Heart left ventricle (tissue), 13 donors: ENCODE results near the gene AUH.

Source experiments
- CTCF ChIP-seq, 12 donors: fragments of 200-600 bp; sonication (generic) in 4 of 12; IDR thresholded peaks; one replicate each; pipeline versions ENCODE4 v1.5.0 to v1.8.0; 2018 to 2022; ENCODE audit warnings: antibody characterized with exemption in 12 of 12, mild to moderate bottlenecking in 5 of 12
- POLR2A ChIP-seq, 2 donors: fragments of 450-650 bp; IDR thresholded peaks; one replicate each; pipeline ENCODE4 v1.6.1; 2017; ENCODE audit warnings: antibody characterized with exemption in 2 of 2, mild to moderate bottlenecking in 2 of 2, moderate library complexity in 2 of 2
- donor health status: ischemic (EF 13 %, LVEDD 7.1; RV severe dilation, severe dysfunction).
- donor health status: DM: no; HTN: yes; CAD: no.
- donor health status: DM: no; HTN: no; CAD: no.
- donor health status: ischemic (EF 25% LVEDD 6.9; RV normal size, moderate dysfunction).
- donor health status: ischemic (EF 25% LVEDD 5.7; RV mildly dilated, moderate dysfunction).
- donor health status: ischemic (EF 35%, LVEDD 5.7; RV mildly dilated, moderate dysfunction).
- donor health status: nonischemic (EF 11% LVEDD 7.7; RV severe dilation, severe dysfunction).
- donor health status: DM: yes; HTN: yes; CAD: no.
- donor health status: PGD.
- donor health status: ischemic (EF 29% LVEDD 5.4; RV normal size, mild dysfunction).
- donor health status: nonischemic (EF 23%, LVEDD 6.1; RV moderate dilation, normal function).

- TF ChIP-seq CTCF (IDR thresholded peaks at IDR 0.05): no peak
- no peak for TF ChIP-seq POLR2A (IDR thresholded peaks at IDR 0.05)
Measured at GRCh38 chr9:91307279-91307678, 54.4 kb downstream of the AUH start.
